ENCODE results near the gene MOBP.
"Not testable (repeated sequence)": the region's sequence is repeated elsewhere in the genome, so short reads cannot be mapped to it uniquely, and the experiment has no call there.

Gene MOBP

DNA sequence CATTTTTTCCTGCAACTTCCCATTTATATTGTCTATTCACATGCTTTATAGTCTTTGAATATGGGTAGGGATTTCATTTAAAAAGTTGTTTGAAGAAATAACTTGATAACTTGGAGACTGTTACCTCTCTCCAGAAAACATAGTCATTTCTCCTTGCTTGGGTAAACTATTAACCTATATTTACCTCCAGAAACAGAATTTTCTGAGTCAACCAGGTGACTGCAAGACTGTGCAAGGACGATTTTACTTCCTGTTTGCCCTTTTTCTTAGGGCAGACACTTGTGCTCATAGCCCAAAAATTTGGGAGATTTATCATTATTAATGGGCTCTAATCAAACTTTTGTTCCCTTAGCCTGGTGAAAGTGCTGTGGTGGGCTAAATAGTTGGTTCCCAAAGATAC is 14.3 kb upstream of the MOBP start:
- DNase-seq: no peak

DNA sequence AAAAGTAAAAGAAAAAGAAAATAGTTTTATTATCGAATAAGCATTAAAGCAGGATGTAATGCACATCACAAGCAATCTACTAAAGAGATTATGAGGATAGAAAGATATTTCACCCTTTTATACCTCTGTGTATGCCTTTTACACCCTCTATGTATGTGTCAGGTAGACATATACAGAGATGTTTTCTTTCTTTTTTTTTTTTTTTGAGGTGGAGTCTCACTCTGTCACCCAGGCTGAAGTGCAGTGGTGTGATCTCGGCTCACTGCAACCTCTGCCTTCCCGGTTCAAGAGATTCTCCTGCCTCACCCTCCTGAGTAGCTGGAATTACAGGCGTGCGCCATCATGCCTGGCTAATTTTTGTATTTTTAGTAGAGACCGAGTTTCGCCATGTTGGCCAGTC is 13.6 kb upstream of the MOBP start:
- DNase-seq: not testable (repeated sequence)

DNA sequence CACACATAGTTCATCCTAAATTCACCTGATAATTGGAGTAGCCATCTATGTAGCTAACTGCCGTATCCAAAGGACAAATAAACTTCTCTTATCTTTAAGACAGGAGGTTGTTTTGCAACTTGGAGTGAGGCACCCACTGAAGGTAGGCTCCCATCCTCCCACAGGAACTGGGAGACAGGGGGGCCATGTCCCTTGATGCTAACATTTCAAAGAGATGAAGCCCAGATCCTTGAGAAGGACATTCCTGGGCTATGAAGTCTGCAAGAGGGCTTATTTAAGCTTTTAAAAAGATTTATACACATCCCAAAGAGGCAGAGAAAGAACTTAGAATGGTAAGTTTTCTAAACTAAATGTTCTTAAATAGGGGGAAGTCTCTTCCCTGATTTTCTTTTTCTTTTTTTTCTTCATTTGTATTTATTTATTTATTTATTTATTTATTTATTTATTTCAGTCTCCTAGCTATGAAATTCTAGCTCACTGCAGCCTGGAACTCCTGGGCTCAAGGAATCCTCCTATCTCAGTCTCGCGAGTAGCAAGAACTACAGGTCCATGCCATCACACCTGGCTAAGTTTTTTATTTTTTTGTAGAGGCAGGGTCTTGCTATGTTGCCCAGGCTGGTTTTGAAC is 12.8 kb upstream of the MOBP start:
- DNase-seq: no peak

DNA sequence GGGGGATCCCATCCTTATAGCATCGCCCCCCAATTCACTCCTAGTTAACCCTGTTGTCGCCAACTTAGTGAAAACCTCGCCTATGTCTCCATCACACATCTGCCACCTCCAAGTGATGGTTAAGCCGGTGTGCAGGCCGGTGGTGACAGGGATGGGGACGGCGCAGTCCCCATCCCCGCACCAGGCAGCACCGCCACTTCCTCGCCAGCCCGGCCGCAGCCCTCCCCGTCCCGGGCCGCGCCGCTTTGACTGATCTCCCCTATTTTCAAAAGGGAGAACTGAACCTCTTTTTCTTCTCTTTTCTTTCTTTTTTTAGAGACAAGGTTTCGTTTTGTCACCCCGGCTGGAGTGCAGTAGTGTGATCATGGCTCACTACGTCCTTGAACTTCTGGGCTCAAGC is 11.3 kb upstream of the MOBP start:
- no peak for DNase-seq

DNA sequence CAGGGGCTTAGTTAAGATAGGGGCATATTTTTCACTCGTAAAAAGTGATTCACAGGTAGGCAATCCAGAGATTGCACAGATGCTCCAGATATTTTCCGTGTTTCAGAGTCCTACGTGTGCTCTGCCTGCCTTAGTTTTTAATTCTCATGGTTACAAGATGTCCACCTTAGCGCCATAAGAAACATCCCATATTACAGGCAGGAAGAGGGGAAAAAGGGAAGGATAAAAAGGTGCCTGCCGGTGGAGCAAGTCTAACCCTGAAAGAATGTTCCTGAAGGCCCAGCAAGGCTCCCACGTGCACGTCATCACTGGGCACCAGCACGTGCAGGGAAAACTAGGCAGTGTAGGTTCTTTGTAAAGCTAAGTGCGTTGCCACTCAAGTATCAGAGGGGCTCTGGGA is 10.1 kb upstream of the MOBP start:
- no peak for DNase-seq

DNA sequence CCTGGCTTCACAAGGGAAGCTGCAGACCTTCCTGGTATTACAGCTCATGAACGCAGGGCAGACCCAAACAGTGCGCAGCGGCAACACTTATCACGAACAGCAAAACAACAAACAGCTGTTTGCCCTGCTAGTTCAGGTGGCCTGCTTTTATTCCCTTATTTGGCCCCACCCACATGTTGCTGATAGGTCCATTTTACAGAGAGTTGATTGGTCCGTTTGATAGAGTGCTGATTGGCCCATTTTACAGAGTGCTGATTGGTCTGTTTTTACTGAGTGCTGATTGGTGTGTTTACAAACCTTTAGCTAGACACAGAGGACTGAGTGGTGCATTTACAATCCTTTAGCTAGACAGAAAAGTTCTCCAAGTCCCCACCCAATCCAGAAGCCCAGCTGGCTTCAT is 8.9 kb upstream of the MOBP start:
- DNase-seq: not testable (repeated sequence)

DNA sequence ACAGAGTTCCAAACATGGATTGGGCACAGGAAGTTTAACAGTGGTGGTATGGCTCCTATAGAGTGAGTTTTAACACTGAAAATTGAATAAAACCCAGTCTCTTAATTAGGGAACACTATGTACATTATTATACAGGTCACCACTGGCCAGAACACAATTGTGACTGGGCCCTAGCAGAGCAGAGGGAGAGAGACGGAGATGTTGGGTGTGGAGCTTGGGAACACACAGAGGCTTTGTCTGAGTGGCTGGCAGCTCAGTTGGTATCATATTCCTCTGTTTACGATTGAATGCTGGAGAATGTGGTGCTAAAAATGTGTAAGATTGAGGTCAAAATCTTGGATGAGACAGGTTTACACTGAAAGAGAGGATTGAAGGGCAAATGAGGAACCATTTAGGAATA is 6.8 kb upstream of the MOBP start:
- no peak for DNase-seq

DNA sequence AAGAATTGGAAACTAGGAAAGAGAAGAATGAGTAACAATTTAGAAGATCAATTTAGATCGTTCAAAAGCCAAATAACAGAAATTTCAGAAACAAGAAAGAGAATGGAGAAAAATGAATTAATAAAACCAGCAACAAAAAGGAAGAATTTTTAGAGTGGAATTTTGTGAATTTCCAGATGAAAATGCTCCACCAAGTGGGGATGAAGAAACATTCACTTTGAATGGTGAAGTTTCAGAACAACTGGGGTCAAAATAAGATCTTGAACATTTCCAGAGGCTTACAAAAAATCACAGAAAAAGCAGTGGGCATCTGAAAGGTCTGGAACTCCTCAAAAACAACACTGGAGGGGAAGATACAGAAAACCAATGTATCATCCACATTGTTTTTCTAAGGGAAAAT is 4.2 kb upstream of the MOBP start:
- no peak for DNase-seq

DNA sequence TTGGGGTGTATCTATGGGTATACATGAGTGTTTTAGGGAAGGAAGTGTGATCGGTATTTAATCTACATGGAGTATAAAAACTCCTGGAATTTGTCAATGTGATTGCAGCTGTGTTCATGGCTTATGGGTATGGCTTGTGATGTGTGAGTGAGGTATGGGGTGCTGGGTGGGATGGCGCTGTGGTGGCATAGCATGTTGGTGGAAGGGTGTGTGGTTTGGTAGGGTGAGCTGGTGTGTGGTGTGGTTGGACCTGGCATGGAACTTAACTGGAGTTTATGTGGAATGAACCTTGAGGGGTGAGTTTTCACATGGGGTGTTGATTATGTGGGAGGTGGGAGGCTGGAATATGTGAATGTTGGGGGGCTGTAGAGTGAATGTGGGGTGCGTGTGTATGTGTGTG is 492 bp upstream of the MOBP start:
- DNase-seq: no peak

DNA sequence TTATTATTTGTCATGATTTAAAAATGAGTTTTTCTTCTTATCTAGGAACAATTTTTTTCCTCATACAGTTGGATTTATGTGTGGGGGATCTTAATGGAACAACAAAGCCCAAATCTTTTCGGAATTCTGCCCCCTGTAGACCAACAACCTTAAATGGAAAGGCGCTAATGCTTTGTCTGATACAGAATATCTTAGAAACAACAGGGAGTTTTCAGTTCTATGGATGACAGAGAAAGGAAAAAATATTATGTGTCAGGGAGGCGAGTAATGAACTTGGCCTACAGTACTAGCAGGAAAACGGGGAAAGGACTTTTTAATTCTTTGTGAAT is 592 bp downstream of the MOBP start:
- DNase-seq: no peak

DNA sequence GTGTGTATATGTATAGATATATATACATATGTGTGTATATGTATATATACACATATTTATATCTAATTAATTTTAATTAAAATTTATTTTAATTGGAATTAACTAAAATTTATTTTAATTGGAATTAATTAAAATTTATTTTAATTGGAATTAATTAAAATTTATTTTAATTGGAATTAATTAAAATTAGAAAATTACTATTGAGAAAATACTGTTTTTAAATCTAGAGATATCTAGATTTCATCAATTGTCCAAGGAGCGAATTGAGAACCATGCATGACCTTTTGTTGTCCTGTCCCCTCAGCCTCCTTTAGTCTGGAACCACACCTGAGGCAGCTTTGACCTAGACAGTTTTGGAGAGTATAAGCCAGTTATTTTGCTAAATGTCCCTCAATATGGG is 1.8 kb downstream of the MOBP start:
- DNase-seq: no peak

DNA sequence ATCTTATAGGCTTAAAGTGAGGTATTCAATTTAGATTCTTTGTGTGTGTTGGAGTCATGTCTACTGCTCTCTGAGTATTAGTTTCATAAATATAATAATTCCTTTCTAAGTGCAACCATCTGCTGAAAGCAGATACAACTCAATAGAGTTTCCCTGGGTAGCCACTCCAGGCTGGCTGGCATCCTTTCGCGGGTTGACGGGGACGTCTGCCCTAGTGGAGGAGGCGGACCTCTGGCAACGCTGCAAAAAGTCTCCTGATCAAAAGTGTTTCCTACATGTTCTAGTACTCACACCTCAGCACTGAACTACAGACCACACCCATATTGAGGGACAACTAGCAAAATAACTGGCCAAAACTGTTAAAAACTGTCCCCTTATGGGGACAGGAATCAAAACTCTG is 2.5 kb downstream of the MOBP start:
- DNase-seq: no peak

DNA sequence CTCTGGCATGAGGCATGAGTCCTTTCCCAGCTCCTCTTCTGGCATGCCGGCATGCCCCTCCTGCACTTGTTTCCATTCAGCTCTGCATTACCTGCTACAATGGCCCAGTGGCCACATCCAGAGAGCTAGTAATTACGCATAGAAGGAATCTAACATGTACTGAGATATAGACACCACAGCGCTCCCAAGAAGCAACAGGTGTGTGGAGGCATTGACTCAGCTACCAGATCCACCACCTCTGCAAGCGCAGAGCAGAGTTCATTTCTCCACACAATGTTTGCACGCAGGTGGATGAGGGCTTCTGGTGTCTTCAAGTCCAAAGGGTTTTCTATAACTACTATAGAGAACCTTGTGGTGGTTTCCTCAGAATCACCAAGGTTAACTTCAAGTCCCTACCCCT is 4.2 kb downstream of the MOBP start:
- no peak for DNase-seq

DNA sequence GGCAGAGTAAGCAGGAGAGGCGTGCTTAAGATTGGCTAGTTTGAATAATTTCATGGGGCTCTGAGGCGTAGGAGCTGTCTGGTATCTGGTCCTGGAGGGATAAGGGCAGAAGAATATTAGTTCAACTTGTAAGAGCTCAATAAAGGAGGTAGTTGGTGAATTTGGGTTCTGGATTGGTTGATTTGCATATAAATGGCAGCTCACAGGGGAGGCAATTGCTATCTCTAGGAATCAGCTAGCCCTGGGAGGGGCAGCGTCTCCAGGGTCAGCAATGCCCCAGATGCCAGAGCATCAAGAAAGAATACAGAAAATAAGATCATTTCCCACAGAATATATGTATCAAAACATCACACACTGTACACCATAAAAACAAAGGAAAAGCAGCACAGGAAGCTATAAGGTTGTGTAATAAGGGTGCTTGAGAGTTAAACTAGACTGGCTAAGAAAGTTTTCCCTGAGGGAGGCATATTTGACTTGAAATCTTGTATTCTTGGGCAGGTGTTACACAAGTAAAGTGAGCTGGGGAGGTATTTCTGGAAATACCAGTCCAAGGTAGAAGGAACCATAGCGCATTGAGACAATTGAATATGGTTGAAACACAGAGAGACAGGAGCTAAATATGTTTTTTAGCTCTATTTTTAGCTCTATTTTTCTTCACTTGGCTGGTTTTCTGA is 6.1 kb downstream of the MOBP start:
- no peak for DNase-seq

DNA sequence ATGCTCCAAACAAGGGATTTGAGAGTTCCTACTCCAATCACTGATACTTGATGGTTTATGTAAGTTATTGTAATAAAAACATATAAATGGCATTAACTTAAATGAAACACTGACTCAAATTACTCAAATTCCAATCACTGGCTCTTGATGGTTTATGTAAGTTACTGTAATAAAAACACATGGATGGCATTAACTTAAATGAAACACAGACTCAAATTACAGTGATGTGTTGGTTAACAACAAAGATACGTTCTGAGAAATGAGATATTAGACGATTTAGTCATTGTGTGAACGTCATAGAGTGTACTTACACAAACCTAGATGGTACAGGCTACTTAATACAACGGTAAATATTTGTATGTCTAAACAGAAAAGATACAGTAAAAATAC is 6.6 kb downstream of the MOBP start:
- no peak for DNase-seq

DNA sequence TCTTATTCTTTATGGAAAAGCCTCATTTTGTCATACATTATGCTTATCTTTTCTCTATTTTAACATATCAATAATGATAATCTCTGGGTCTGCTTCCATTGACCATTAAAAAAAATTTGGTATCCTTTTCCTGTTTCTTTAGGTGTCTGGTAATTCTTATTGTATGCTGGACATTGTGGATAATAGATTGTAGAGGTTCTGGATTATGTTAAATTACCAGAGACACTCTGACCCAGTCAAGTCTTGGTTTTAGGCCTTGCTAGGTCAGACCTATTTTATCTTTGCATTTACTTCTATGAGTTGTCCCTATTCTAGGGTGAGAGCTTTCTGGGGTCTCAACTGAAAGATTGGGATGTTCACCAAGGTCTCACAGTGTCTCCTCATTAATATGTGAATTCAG is 9.3 kb downstream of the MOBP start:
- DNase-seq: no peak

DNA sequence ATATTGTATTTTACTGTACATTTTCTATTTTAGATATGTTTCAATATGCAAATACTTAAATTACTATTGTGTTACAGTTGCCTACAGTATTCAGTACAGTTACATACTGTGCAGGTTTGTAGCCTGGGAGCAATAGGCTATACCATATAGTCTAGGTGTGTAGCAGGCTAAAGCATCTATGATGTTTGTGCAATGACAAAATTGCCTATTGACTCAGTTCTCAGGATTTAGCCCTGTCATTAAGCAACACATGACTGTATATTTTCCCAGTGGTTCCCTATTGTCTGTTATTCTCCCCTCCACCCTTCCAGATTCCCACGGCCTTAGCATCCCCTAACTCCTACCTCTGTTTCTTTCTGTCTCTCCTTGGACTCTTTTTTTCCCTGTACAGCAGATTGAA is 10.7 kb downstream of the MOBP start:
- DNase-seq: no peak

DNA sequence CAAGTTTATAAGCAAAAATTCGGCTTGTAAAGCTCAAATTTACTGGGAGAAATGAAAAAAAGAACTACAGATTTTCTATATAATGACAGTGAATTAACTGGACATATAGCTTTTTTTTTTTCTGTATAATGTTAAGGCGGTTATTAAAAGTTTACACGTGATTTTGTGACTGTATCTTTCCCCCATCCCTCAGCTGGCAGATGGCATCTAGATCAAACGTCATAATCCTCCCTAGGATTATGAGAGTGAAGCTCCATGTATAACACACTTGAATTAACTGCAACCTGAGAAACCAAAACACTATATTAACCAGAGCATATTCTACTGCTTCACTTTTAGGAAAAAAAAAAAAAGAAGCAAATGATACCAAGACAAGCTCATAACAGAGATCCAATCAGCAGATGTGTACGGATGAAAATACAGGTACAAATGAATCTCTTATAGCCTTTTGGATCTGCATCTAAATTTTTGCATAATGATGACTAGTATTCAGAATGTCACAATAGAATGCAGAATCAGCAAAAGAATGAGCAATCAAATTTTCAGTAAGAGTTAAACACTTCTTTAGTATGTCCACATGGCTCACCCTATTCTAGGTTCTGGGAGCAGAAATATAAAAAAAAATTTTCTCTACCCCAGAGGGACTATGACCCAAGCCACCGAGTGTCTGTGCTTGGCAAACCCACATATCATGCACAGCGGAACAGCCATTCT is 12.4 kb downstream of the MOBP start:
- DNase-seq: no peak

DNA sequence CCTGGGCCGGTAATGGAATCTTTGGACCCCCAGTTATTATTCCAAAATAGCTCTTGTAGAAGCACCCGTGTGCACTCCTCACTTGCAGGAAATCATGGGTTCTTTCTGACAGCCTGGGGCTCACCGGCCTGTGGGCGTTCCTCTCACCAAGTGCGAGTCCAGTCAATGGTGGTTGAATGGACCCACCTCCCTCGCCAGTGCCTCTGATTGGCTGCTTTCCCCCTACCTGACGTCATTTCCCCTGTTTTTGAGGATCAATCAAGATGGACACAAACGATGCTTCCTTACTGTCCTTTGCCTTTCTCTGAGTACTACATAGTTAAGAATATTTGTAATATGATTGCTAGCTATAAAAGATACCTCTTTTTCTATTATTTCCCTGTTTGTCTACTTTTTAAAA is 18.1 kb downstream of the MOBP start:
- no peak for DNase-seq

DNA sequence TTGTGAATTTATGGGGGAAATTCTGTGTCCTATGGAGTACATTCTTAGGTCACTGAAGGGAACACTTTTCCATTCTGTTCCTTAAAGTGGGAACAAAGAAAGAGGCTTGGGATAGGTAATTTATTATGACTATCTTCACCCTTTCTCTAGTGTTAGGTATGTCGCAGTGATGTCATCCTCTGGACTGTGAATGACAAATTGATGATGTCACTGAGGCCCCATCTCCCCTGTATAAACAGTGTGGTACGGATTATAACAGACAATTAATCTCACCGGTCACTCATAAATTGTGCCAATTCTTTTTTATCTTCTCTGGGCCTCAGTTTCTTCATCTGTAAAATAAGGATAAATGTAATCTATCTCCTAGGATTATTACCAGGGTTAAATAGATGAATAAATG is 23.5 kb downstream of the MOBP start:
- DNase-seq: no peak

DNA sequence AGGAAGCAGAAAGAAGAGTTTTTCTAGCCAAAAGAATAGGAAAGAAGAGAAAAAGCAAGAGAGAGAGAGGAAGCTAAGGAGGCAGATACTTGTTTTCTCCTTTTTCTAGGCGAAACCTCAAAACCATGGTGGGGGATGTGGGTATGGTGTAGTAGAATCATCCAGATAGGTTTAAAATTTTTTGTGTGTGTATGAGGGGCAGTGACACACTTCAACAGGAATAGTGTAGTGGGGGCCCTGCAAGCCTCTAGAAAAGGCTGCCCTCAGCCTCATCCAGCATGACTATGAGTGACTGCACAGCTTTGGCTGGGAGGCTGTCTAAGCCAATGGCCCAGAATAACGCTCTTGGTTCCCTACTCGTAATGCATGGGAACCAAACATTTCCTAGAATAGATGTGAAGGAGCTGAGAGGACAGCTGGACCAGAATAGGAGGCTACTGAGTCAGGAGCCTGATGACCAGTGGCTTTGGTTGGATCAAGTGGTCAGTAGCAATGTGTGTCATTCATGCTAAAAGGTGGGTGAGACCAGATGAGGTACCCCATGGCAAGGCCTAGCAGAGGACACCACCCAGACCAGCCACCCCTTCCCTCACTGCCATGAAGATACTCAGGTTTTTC is 24.4 kb downstream of the MOBP start:
- no peak for DNase-seq

DNA sequence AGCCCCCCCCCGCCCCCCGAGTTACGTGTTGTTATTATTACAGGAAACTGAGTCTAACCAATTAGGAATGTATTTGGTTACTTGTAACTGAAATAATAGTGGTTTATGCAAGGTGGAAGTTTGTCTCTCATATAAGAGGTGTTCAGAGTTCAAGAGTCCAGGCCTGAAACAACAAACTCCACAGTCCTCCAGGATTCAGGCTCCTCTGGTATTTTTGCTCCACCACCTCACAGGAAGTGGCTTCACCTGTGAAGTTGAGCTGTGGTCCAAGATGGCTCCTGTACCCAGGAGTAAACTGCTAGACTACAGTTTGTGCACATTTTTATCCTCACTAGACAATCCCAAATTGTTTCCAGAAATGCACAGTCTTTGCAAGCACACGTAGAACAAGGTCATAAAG is 27.3 kb downstream of the MOBP start:
- no peak for DNase-seq

DNA sequence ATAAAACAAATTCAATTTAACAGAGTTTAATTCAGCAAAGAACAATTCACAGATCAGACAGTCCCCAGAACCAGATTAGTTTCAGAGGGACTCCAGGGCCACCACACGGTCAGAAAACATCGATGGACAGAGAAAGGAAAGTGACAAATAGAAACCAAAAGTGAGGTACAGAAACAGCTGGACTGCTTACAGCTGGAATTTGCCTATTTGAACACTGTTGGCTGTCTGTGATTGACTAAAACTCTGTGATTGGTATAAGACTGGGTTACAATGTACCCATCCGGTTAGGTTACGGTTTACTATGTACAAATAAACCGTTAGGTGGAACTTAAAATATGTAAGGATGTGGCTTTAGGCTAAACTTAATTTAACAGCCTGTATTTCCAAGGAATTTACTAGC is 30.3 kb downstream of the MOBP start:
- no peak for DNase-seq

DNA sequence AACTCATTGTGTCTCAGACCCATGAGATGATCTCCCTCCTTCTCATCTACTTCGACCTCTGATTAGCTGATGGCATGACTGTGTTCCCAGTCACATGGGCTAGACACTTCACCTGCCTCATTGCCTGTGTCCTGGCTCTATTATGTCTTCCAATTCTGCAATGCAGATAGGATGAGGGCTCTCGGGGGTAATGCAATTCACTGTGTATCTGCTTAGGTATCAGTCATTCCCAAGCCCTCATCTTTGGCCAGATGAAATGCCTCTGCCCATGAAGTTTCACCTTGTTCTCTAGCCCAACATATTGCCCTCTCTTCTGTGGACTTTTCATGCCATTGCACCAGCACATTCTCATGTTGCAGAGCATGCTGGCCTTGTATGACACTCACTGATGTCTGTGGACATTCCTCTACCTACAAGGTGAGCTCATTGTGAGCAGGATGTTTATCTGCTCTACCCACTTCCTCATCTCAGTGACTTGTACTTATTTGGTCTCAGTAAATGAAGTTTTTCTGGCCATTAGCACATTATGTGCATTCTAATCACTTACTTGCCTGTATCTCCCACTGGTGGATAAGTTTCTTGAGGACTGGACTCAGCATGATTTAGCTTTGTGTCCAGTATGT is 32.3 kb downstream of the MOBP start:
- DNase-seq: no peak
